CD4-positive, CD25-positive, alpha-beta regulatory T cell (primary cell): ENCODE data around the gene PSMD1. TPM values are rescaled to one million over a fixed set of nuclear protein-coding genes. Genes with fewer than 3 reads are reported as not detected.

Experiments used
- polyA plus RNA-seq, 4 donors: library from polyadenylated mRNA; unstranded; fragments of 300-500 nt; fragmentation: Illumina TruSeq; gene quantifications; one replicate each; pipeline ENCODE4 v1.2.3, GENCODE V29; 2021
- total RNA-seq: library from RNA; stranded (reverse); gene quantifications from one replicate; pipeline ENCODE4 v1.2.3, GENCODE V29; 2022

Gene PSMD1
- total and polyA plus RNA-seq, 5 donors from 2014 or later: 45.0 to 70.7 (median 61.5) TPM

Other genes starting within 250 kb of the PSMD1 start
- gene ITM2C, start 191.9 kb upstream of the PSMD1 start, total RNA-seq: 29.3 TPM
- 10 to 100 TPM; 50.5 to 70.3 (median 55.9) TPM for gene ITM2C, start 191.9 kb upstream of the PSMD1 start, polyA plus RNA-seq
- 24.4 TPM for gene GPR55, start 131.6 kb upstream of the PSMD1 start, total RNA-seq
- gene GPR55, start 131.6 kb upstream of the PSMD1 start, polyA plus RNA-seq: 1 to 10 TPM; 1.6 to 7.1 (median 4.0) TPM
- gene SPATA3, start 60.7 kb upstream of the PSMD1 start, total RNA-seq: 0.72 TPM
- gene SPATA3, start 60.7 kb upstream of the PSMD1 start, polyA plus RNA-seq: not detected
- gene C2orf72, start 19.3 kb upstream of the PSMD1 start, total RNA-seq: not detected
- not detected for gene C2orf72, start 19.3 kb upstream of the PSMD1 start, polyA plus RNA-seq
- gene HTR2B, start 68.2 kb downstream of the PSMD1 start, total RNA-seq: 0.17 TPM
- 1 to 10 TPM in 1 of 4 donors, under 1 TPM in 3; 0.08 to 1.2 (median 0.33) TPM for gene HTR2B, start 68.2 kb downstream of the PSMD1 start, polyA plus RNA-seq
- 0.15 TPM for gene ARMC9, start 141.8 kb downstream of the PSMD1 start, total RNA-seq
- under 1 TPM in 2 of 4 donors, not detected in 2; 0.11 to 0.92 TPM for gene ARMC9, start 141.8 kb downstream of the PSMD1 start, polyA plus RNA-seq